Gastrocnemius medialis (tissue), 4 donors: ENCODE measurements around the gene NCOR1.

Experiments
- POLR2A ChIP-seq, 2 donors: fragments of 450-650 bp; IDR thresholded peaks; one replicate each; pipeline ENCODE4 v1.6.1; 2017; ENCODE audit warnings: antibody characterized with exemption in 2 of 2, mild to moderate bottlenecking in 2 of 2, moderate library complexity in 2 of 2
- TF ChIP-seq, protein P1 (sequence below), 5 experiments: fragments of 450-650 bp in 3 of 5; fragments of 200-600 bp in 2 of 5; sonication (generic) in 2 of 5; IDR thresholded peaks in 4 of 5; conservative IDR thresholded peaks in 1 of 5; 1 replicate in 4 of 5; 2 replicates in 1 of 5; pipeline ENCODE4 v1.5.1; 2016 to 2019; ENCODE audit warnings: antibody characterized with exemption in 5 of 5, mild to moderate bottlenecking in 3 of 5, moderate library complexity in 3 of 5

DNA sequence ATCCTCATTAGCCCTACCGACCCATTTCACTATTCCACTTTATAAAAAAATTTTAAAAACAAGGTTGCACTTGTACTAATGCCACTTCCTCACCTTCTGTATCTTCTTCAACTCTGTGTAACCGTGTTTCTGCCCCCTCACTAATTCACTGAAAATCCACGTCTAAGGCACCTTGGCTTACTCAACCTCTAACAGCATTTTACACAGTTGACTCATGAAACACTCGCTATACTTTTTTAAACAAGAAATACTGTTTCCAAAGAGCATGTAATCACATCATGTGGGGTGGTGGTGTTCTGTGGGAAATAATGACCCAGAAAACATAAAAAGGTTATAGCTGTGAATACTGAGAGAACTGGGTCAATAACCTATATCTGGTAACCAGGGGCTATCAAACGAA is 79.9 kb downstream of the NCOR1 start:
- TF ChIP-seq, protein P1, sequence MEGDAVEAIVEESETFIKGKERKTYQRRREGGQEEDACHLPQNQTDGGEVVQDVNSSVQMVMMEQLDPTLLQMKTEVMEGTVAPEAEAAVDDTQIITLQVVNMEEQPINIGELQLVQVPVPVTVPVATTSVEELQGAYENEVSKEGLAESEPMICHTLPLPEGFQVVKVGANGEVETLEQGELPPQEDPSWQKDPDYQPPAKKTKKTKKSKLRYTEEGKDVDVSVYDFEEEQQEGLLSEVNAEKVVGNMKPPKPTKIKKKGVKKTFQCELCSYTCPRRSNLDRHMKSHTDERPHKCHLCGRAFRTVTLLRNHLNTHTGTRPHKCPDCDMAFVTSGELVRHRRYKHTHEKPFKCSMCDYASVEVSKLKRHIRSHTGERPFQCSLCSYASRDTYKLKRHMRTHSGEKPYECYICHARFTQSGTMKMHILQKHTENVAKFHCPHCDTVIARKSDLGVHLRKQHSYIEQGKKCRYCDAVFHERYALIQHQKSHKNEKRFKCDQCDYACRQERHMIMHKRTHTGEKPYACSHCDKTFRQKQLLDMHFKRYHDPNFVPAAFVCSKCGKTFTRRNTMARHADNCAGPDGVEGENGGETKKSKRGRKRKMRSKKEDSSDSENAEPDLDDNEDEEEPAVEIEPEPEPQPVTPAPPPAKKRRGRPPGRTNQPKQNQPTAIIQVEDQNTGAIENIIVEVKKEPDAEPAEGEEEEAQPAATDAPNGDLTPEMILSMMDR (IDR thresholded peaks at IDR 0.05 in 4 of 5, conservative IDR thresholded peaks at IDR 0.05 in 1 of 5) = no peak
- TF ChIP-seq POLR2A (IDR thresholded peaks at IDR 0.05) = no peak
